ENCODE data around the gene EIF4ENIF1. TPM values are rescaled to one million over a fixed set of nuclear protein-coding genes. Genes with fewer than 3 reads are reported as not detected.

Gene EIF4ENIF1
- total and polyA plus RNA-seq, 10 donors = 7.3 to 39.4 (median 24.7) TPM

GRCh38 chr22:31448382-31448781 lies 41.3 kb downstream of the EIF4ENIF1 start:
- DNase-seq = no peak
- Histone ChIP-seq H3K9me3 (no peaks in the 10 kb centered on the region), H3K36me3 (peaks cover 2 to 90% (median 55%) of the 10 kb centered on the region in 6 donors), H3K4me1 (peaks cover 0 to 6% (median 0%) of the 10 kb centered on the region in 6 donors), H3K4me3 (no peak overlapping the region), H3K27ac (no peak overlapping the region), H3K27me3 (replicated peaks in 1 of 7) (no peaks in the 10 kb centered on the region)
- WGBS, 5 donors = 94 to 97% (median 95%) methylated on average over 2 of the region's 2 CpGs
- intact Hi-C loops (cut with DNase I; ENCODE audit: low total_unique reads) = no loop called here
- TF ChIP-seq POLR2A (IDR thresholded peaks at IDR 0.05) (no peak), CTCF (IDR thresholded peaks at IDR 0.05 in 8 of 11, conservative IDR thresholded peaks at IDR 0.05 in 3 of 11) (no peak), POLR2AphosphoS5 (IDR thresholded peaks at IDR 0.05) (no peak)

- TF ChIP-seq POLR2AphosphoS5 (IDR thresholded peaks at IDR 0.05) (no peak), CTCF (IDR thresholded peaks at IDR 0.05 in 8 of 11, conservative IDR thresholded peaks at IDR 0.05 in 3 of 11) (no peak), POLR2A (IDR thresholded peaks at IDR 0.05) (no peak)
- H3K27me3 ChIP-seq (replicated peaks in 1 of 7) = no peaks in the 10 kb centered on the region
- H3K4me1 ChIP-seq = peaks cover 0 to 6% (median 0%) of the 10 kb centered on the region in 6 donors
- DNase-seq = no peak
- H3K36me3 ChIP-seq = peaks cover 2 to 90% (median 54%) of the 10 kb centered on the region in 6 donors
- no peak overlapping the region for H3K4me3 ChIP-seq
- H3K27ac ChIP-seq = no peak overlapping the region
- H3K9me3 ChIP-seq = no peaks in the 10 kb centered on the region
- 95 to 99% (median 98%) methylated on average over 3 of the region's 3 CpGs for WGBS, 5 donors
- intact Hi-C loops (cut with DNase I; ENCODE audit: low total_unique reads) = no loop called here
These were observed 42.3 kb downstream of the EIF4ENIF1 start for GRCh38 chr22:31447337-31447736.

- no peak overlapping the region for H3K4me3 ChIP-seq
- 90 to 98% (median 92%) methylated on average over 2 of the region's 2 CpGs for WGBS, 5 donors
- no peak for DNase-seq
- peaks cover 2 to 90% (median 56%) of the 10 kb centered on the region in 6 donors for H3K36me3 ChIP-seq
- no peaks in the 10 kb centered on the region for H3K9me3 ChIP-seq
- no peak overlapping the region for H3K27ac ChIP-seq
- H3K27me3 ChIP-seq (replicated peaks in 1 of 7) = no peaks in the 10 kb centered on the region
- intact Hi-C loops (cut with DNase I; ENCODE audit: low total_unique reads) = no loop called here
- peaks cover 0 to 6% (median 0%) of the 10 kb centered on the region in 6 donors for H3K4me1 ChIP-seq
- TF ChIP-seq CTCF (IDR thresholded peaks at IDR 0.05 in 8 of 11, conservative IDR thresholded peaks at IDR 0.05 in 3 of 11) (no peak), POLR2A (IDR thresholded peaks at IDR 0.05) (no peak), POLR2AphosphoS5 (IDR thresholded peaks at IDR 0.05) (no peak)
These were observed 42.9 kb downstream of the EIF4ENIF1 start for GRCh38 chr22:31446767-31447166.

GRCh38 chr22:31446208-31446607 lies 43.4 kb downstream of the EIF4ENIF1 start:
- DNase-seq = no peak
- WGBS, 5 donors = 64 to 100% (median 91%) methylated on average over 3 of the region's 3 CpGs
- peaks cover 2 to 92% (median 61%) of the 10 kb centered on the region in 6 donors for H3K36me3 ChIP-seq

More at GRCh38 chr22:31446208-31446607, 43.4 kb downstream of the EIF4ENIF1 start:
- Histone ChIP-seq H3K4me3 (no peak overlapping the region), H3K27me3 (replicated peaks in 1 of 7) (no peaks in the 10 kb centered on the region), H3K4me1 (peaks cover 0 to 6% (median 0%) of the 10 kb centered on the region in 6 donors), H3K27ac (no peak overlapping the region), H3K9me3 (no peaks in the 10 kb centered on the region)
- TF ChIP-seq POLR2A (IDR thresholded peaks at IDR 0.05) (no peak), CTCF (IDR thresholded peaks at IDR 0.05 in 8 of 11, conservative IDR thresholded peaks at IDR 0.05 in 3 of 11) (no peak), POLR2AphosphoS5 (IDR thresholded peaks at IDR 0.05) (no peak)
- intact Hi-C loops (cut with DNase I; ENCODE audit: low total_unique reads) = no loop called here

Measured in spleen (tissue), 11 donors.